Activated CD8-positive, alpha-beta memory T cell treated with anti-CD3 and anti-CD28 coated beads, Interleukin-2, amount 50 U/mL, for 24 hours (primary cell): ENCODE measurements around the gene DEPDC7.
"Not testable (repeated sequence)": the region's sequence is repeated elsewhere in the genome, so short reads cannot be mapped to it uniquely, and the experiment has no call there.

ENCODE experiments used
- DNase-seq: peaks from one replicate; pipeline ENCODE4 v3.0.0-alpha.2; 2020; ENCODE audit errors: extremely low read depth

DEPDC7 gene

GRCh38 chr11:33015621-33016551, at the start of gene DEPDC7:
DEPDC7 (plus strand) TSS chr11:33015878; CDS start chr11:33015956, 78 bp downstream.
- no peak for DNase-seq

DNA sequence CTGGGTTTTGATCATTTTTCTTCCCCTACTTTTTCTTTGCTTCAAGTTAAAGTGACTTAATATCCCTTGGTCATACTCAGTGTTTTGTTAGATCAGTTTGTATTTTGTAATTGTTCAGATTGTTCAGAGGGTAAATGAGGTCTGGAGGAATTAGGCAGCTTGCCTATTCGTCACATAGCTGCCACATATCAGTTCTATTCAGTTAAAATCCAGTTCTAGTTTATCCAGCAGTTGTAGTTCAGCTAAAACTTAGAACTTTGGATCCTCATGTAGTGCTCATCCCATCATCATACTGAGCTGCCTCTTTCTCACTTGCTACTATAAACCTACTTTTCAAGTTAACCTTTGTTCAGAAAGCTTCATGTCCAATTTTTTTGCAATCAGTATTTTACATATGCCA, 47.1 kb upstream of the DEPDC7 start:
- no peak for DNase-seq

DNA sequence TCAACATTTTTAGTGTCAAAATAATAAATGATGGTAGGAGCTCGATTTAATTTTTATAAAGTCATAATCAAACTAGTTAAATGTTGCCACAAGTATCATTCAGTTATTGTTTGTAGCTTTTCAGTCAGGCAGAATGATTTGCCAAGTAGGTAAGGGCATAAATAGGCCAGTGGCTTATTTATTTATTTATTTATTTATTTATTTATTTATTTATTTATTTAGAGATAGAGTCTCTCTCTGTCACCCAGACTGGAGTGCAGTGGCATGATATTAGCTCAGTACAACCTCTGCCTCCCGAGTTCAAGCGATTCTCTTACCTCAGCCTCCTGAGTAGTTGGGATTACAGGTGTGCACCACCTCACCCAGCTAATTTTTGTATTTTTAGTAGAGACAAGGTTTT, 43.4 kb upstream of the DEPDC7 start:
- not testable (repeated sequence) for DNase-seq

- DNase-seq: no peak
Observed at GRCh38 chr11:32972781-32973180, 42.9 kb upstream of the DEPDC7 start.

DNA sequence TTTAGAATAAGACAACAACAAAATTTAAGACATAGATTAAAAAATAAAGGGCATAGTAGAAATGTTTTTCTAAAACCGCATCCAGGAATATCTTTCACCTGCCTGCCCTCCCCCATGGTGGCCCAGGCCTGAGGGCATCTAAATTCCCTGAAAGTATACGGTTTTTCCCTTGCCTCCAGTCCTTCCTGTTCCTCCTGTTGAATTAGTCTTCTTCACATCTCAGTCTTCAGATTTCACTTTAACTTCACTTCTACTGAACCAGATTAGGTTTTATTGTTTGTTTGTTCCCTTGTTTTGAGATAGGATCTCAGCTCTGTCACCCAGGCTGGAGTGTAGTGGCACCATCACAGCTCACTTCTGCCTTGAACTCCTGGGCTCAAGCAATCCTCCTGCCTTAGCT, 33.1 kb upstream of the DEPDC7 start:
- DNase-seq: no peak

DNA sequence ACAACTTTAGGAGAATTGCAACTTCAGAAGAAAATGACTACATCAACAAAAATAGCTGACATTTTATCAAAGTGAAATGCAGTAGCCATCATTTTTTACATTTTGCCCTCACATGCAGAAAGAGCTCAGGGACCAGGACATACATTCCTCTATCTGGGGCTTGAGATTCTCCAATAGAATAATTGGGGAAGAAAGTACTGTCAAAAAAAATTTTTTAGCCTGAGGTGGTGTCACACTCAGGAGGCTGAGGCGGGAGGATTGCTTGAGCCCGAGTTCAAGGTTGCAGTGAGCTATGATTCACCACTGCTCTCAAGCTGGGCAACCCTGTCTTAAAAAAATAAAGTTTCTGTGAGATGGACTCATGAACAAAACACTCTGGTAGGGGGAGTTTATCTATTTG, 32.2 kb upstream of the DEPDC7 start:
- DNase-seq: no peak

DNA sequence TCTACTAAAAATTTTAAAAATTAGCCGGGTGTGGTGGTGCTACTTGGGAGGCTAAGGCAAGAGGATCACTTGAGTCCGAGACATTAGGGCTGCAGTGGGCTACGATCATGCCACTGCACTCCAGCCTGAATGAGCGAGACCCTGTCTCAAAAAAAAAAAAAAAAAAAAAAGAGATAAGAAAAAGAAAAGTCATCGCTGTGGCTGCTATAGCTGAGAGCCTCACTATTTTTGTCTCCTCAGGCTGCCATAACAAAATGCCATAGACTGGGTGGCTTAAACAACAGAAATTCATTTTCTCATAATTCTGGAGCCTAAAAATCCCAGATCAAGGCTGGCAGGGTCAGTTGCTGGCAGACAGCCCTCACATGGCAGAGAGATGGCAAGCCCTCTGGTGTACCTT, 30.1 kb upstream of the DEPDC7 start:
- no peak for DNase-seq

DNA sequence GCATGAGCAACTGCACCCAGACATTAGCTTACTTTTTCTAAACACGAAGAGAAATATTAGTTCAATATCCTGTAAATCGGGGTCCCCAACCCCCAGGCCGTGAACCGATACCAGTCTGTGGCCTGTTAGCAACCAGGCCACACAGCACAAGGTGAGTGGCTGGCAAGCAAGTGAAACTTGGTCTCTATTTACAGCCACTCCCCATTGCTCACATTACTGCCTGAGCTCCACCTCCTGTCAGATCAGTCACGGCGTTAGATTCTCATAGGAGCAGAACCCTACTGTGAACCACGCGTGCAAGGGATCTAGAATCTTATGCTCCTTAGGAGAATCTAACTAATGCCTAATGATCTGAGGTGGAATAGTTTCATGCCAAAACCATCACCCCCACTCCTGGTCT, 27.8 kb upstream of the DEPDC7 start:
- DNase-seq: no peak

- DNase-seq: no peak
Observed at GRCh38 chr11:32990481-32990880, 25.2 kb upstream of the DEPDC7 start.

GRCh38 chr11:32991427-32991826, 24.3 kb upstream of the DEPDC7 start:
- no peak for DNase-seq

- no peak for DNase-seq
Observed at GRCh38 chr11:32991898-32992297, 23.8 kb upstream of the DEPDC7 start.

GRCh38 chr11:33000181-33000580, 15.5 kb upstream of the DEPDC7 start:
- no peak for DNase-seq

DNA sequence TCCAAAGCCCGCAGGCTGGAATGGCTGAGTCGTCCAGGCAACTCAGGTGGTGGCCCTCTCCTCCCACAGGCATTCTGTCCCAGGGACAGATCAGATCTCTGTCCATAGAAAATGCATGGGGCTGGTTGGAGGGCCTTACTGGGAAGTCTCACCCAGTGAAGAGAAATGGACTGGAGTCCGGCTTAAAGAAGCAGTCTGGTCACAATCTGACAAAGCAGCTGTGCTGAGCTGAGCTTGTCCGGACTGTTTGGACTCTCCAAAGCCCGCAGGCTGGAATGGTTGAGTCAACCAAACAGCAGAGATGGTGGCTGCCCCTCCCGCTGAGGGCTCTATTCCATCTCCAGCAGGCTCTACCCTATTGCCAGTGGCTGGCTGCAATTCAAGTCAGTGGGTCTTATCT, 14.4 kb upstream of the DEPDC7 start:
- DNase-seq: no peak

- no peak for DNase-seq
Observed at GRCh38 chr11:33001751-33002542, 13.7 kb upstream of the DEPDC7 start.

DNA sequence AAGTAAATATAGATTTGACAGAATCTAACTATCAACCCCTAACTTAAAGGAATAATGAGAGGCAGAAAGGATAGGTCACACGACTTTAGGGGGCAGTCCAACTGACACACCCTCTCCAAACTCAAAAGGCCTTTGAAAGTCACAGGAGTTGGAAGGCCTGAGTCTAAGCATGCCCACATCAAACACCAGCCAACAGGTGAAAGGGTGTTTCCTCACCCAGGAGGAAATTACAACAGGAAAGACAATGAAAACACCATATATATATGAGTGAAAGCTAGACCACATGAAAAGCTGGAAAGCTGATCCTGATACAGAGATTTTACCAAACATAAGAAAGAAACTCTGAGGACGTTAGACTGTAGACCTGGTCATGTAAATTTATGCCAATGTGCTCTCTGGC, 10.5 kb upstream of the DEPDC7 start:
- DNase-seq: no peak

DNA sequence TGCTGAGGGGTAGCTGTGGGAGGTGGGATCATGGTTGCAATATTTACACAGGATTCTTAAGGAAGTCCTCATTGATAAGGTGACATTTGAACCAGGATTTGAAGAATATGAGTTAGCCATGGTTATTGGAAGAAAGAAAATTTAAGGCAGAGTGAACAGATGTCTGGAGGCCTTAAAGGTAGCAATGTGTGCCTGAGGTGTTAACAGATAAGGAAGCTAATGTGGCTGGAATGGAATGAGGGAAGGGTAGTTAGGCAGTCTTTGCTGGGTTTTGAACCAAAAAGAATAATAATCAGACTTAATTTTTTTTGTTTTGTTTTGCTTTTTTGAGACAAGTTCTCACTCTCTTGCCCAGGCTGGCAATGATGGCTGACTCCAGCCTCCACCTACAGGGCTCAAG, 9.7 kb upstream of the DEPDC7 start:
- no peak for DNase-seq

- no peak for DNase-seq
Observed at GRCh38 chr11:33013755-33014154, 1.9 kb upstream of the DEPDC7 start.

- DNase-seq: no peak
Observed at GRCh38 chr11:33016654-33017053, 976 bp downstream of the DEPDC7 start.

GRCh38 chr11:33017478-33017877, 1.8 kb downstream of the DEPDC7 start:
- no peak for DNase-seq

- no peak for DNase-seq
Observed at GRCh38 chr11:33017965-33018364, 2.3 kb downstream of the DEPDC7 start.

- no peak for DNase-seq
Observed at GRCh38 chr11:33018840-33019239, 3.2 kb downstream of the DEPDC7 start.

DNA sequence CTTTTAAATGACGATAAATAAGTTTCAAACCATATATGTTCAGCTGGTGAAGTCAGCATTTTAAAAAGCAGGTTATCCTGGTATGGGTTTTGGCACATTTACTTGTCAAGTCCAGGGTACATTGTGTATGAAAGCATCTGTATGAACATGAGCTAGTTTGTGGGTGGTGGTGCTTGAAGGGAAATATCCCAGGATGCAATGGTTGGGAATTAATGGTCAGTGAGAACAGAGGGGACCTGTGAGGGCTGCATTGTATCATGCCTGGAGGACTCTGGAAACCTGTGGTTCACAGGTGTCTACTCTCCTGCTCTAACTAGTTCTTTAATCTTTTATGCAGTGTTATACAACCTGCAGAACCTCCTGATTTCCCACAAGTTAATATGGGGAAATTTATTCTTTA, 5.8 kb downstream of the DEPDC7 start:
- no peak for DNase-seq

- no peak for DNase-seq
Observed at GRCh38 chr11:33021937-33022336, 6.3 kb downstream of the DEPDC7 start.
